Astrocyte (in vitro differentiated cells and primary cell): ENCODE data around the gene ZNF283. TPM values are rescaled to one million over a fixed set of nuclear protein-coding genes. Genes with fewer than 3 reads are reported as not detected.
"Not testable (repeated sequence)": the region's sequence is repeated elsewhere in the genome, so short reads cannot be mapped to it uniquely, and the experiment has no call there.

ENCODE experiments used
- DNase-seq: peaks from one replicate; pipeline ENCODE4 v3.0.0-alpha.2; 2010; ENCODE audit warnings: low read depth
- FAIRE-seq: peaks from 2 replicates; lab custom pipeline; 2011; peaks lifted over from hg19 to GRCh38; lab: Jason Lieb, UNC
- H2AFZ ChIP-seq: 2 replicates; pipeline ENCODE4 v1.6.0; 2012; ENCODE audit warnings: low read depth, low read length, inconsistent platforms
- H3K27ac ChIP-seq: 2 replicates; pipeline ENCODE4 v1.5.1; 2011; ENCODE audit warnings: low read depth, low read length, inconsistent platforms
- H3K27me3 ChIP-seq: 2 replicates; pipeline ENCODE4 v1.6.0; 2011; ENCODE audit warnings: low read length, inconsistent platforms; ENCODE audit not compliant: insufficient read depth
- H3K36me3 ChIP-seq: 2 replicates; pipeline ENCODE4 v1.5.1; 2011; ENCODE audit warnings: low read length, inconsistent platforms; ENCODE audit not compliant: insufficient read depth
- H3K4me1 ChIP-seq: 2 replicates; pipeline ENCODE4 v1.5.1; 2011; ENCODE audit warnings: low read length, inconsistent platforms; ENCODE audit not compliant: insufficient read depth
- H3K4me2 ChIP-seq: 2 replicates; pipeline ENCODE4 v1.6.0; 2012; ENCODE audit warnings: low read length, inconsistent platforms
- H3K4me3 ChIP-seq: 2 replicates; pipeline ENCODE4 v1.5.1; 2011; ENCODE audit warnings: low read depth, mild to moderate bottlenecking, low read length, inconsistent platforms; ENCODE audit not compliant: insufficient read depth
- H3K79me2 ChIP-seq: 2 replicates; pipeline ENCODE4 v1.6.0; 2012; ENCODE audit warnings: mild to moderate bottlenecking, low read length, inconsistent platforms; ENCODE audit not compliant: insufficient read depth
- H3K9ac ChIP-seq: 2 replicates; pipeline ENCODE4 v1.6.0; 2012; ENCODE audit warnings: mild to moderate bottlenecking, low read length, inconsistent platforms
- H3K9me3 ChIP-seq: 2 replicates; pipeline ENCODE4 v1.5.1; 2012; ENCODE audit warnings: low read depth, mild to moderate bottlenecking, low read length, inconsistent platforms; ENCODE audit not compliant: insufficient read depth
- H4K20me1 ChIP-seq: 2 replicates; pipeline ENCODE4 v1.6.0; 2012; ENCODE audit warnings: low read length, inconsistent platforms; ENCODE audit not compliant: insufficient read depth
- H3K27ac Mint-ChIP-seq: one replicate; pipeline ENCODE4 v1.8.0; 2021; ENCODE audit warnings: mild to moderate bottlenecking, mixed read lengths; ENCODE audit not compliant: unreplicated experiment
- H3K27me3 Mint-ChIP-seq: one replicate; pipeline ENCODE4 v1.8.0; 2021; ENCODE audit warnings: low read depth, mixed read lengths; ENCODE audit not compliant: unreplicated experiment
- H3K36me3 Mint-ChIP-seq: one replicate; pipeline ENCODE4 v1.8.0; 2021; ENCODE audit warnings: low read depth, mixed read lengths; ENCODE audit not compliant: unreplicated experiment
- H3K4me1 Mint-ChIP-seq: one replicate; pipeline ENCODE4 v1.8.0; 2021; ENCODE audit warnings: low read depth, mixed read lengths; ENCODE audit not compliant: unreplicated experiment
- H3K4me3 Mint-ChIP-seq: one replicate; pipeline ENCODE4 v1.8.0; 2021; ENCODE audit warnings: mild to moderate bottlenecking, moderate library complexity, mixed read lengths; ENCODE audit not compliant: unreplicated experiment
- H3K9me3 Mint-ChIP-seq: one replicate; pipeline ENCODE4 v1.8.0; 2021; ENCODE audit warnings: mild to moderate bottlenecking, mixed read lengths; ENCODE audit not compliant: unreplicated experiment
- EZH2 ChIP-seq: IDR thresholded peaks from 2 replicates; pipeline ENCODE4 v1.6.1; 2012; ENCODE audit warnings: mild to moderate bottlenecking, low read length, inconsistent platforms; ENCODE audit not compliant: insufficient read depth
- total RNA-seq: library from RNA; stranded (reverse); gene quantifications from 2 replicates; pipeline ENCODE4 v1.2.1, GENCODE V29; 2021
- TF ChIP-seq, protein P1 (sequence below): IDR thresholded peaks from 2 replicates; pipeline ENCODE4 v1.5.1; 2011; ENCODE audit warnings: low read depth, mild to moderate bottlenecking, inconsistent platforms, low read length, moderate library complexity; ENCODE audit not compliant: insufficient read depth

The ZNF283 gene
- total RNA-seq, 1 donor from 2014 or later = 10.1 TPM

DNA sequence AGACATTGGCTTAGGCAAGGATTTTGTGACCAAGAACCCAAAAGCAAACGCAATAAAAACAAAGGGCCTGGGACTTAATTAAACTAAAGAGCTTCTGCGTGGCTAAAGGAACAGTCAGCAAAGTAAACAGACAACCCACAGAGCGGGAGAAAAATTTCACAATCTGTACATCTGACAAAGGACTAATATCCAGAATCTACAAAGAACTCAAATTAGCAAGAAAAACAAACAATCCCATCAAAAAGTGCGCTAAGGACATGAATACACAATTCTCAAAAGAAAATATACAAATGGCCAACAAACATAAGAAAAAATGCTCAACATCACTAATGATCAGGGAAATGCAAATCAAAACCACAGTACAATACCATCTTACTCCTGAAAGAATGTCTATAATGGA lies 2.5 kb upstream of the ZNF283 start:
- H3K4me3 ChIP-seq, H4K20me1 ChIP-seq, H3K79me2 ChIP-seq, H3K4me1 Mint-ChIP-seq, H3K4me2 ChIP-seq, DNase-seq, H3K36me3 ChIP-seq, H3K9ac ChIP-seq, H3K9me3 ChIP-seq, H3K27me3 ChIP-seq, H2AFZ ChIP-seq, H3K27ac Mint-ChIP-seq, H3K4me3 Mint-ChIP-seq, H3K27ac ChIP-seq, H3K36me3 Mint-ChIP-seq, FAIRE-seq: not testable (repeated sequence)
- H3K4me1 ChIP-seq = peaks cover 16% of the 10 kb centered on the region
- H3K9me3 Mint-ChIP-seq = peaks cover 28% of the 10 kb centered on the region
- H3K27me3 Mint-ChIP-seq = peaks cover 13% of the 10 kb centered on the region

DNA sequence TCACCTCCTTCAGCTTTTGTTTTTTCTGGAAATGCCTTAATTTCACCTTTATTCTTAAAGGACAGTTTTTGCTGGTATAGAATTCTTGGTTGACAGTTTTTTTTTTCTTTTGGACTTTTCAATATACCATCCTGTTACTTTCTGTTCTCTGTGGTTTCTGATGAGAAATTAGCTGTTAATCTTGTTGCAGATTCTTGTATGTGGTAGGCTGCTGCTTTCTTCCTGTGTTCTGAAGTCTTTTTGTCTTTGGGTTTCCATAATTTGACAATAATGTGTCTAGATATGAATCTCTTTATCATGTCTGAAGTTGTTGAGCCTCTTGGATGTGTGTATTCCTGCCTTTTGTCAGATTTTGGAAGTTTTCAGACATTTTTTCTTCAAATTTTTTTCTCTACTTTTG lies 12.0 kb downstream of the ZNF283 start:
- Histone ChIP-seq H3K79me2 (no peaks in the 10 kb centered on the region), H2AFZ (no peak overlapping the region), H3K4me3 (no peak overlapping the region), H4K20me1 (no peaks in the 10 kb centered on the region), H3K27me3 (no peaks in the 10 kb centered on the region), H3K27ac (no peak overlapping the region), H3K4me2 (no peak overlapping the region), H3K9ac (no peak overlapping the region), H3K4me1 (no peaks in the 10 kb centered on the region), H3K9me3 (peaks cover 29% of the 10 kb centered on the region), H3K36me3 (peaks cover 59% of the 10 kb centered on the region)
- Mint-ChIP-seq H3K9me3 (peaks cover 47% of the 10 kb centered on the region), H3K4me1 (no peaks in the 10 kb centered on the region), H3K27me3 (no peaks in the 10 kb centered on the region), H3K27ac (no peak overlapping the region), H3K4me3 (no peak overlapping the region), H3K36me3 (peaks cover 65% of the 10 kb centered on the region)
- FAIRE-seq (no peak), DNase-seq (no peak)
- TF ChIP-seq, protein P1, sequence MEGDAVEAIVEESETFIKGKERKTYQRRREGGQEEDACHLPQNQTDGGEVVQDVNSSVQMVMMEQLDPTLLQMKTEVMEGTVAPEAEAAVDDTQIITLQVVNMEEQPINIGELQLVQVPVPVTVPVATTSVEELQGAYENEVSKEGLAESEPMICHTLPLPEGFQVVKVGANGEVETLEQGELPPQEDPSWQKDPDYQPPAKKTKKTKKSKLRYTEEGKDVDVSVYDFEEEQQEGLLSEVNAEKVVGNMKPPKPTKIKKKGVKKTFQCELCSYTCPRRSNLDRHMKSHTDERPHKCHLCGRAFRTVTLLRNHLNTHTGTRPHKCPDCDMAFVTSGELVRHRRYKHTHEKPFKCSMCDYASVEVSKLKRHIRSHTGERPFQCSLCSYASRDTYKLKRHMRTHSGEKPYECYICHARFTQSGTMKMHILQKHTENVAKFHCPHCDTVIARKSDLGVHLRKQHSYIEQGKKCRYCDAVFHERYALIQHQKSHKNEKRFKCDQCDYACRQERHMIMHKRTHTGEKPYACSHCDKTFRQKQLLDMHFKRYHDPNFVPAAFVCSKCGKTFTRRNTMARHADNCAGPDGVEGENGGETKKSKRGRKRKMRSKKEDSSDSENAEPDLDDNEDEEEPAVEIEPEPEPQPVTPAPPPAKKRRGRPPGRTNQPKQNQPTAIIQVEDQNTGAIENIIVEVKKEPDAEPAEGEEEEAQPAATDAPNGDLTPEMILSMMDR = no peak

DNA sequence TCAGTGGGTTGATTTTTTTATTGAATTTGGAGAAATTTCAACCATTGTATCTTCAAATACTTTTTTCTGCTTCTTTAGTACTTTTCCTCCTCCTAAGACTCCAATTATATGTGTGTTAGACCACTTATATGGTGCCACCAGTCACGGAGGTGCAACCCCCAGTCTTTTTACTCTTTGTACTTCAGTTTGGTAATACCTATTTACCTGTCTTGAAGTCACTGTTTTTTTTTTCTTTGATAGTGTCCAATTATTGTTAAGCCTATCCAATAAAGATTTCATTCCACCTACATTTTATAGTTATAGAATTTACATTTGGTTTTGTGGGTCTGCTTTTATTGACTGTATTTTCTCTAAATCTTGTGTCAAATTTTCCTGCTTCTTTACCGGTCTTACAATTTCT lies 14.9 kb downstream of the ZNF283 start:
- no peak overlapping the region for H3K4me3 Mint-ChIP-seq
- H3K4me1 Mint-ChIP-seq = no peaks in the 10 kb centered on the region
- H3K27ac Mint-ChIP-seq = no peak overlapping the region
- H3K9me3 Mint-ChIP-seq = peaks cover 51% of the 10 kb centered on the region
- FAIRE-seq = no peak
- H4K20me1 ChIP-seq = no peaks in the 10 kb centered on the region
- H3K36me3 Mint-ChIP-seq = peaks cover 62% of the 10 kb centered on the region
- no peaks in the 10 kb centered on the region for H3K27me3 Mint-ChIP-seq
- H3K4me2 ChIP-seq = no peak overlapping the region
- H3K4me3 ChIP-seq = no peak overlapping the region
- no peak overlapping the region for H3K9ac ChIP-seq
- no peaks in the 10 kb centered on the region for H3K79me2 ChIP-seq
- TF ChIP-seq EZH2 = no peak
- TF ChIP-seq, protein P1 = no peak
- H3K27me3 ChIP-seq = no peaks in the 10 kb centered on the region
- H3K36me3 ChIP-seq = peaks cover 56% of the 10 kb centered on the region
- no peaks in the 10 kb centered on the region for H3K4me1 ChIP-seq
- H2AFZ ChIP-seq = no peak overlapping the region
- no peak for DNase-seq
- peaks cover 42% of the 10 kb centered on the region for H3K9me3 ChIP-seq
- H3K27ac ChIP-seq = no peak overlapping the region
